ENCODE measurements around the gene NMNAT1.
A peak's percentile ranks its signal among the peaks of the same experiment; 100 is the strongest.
"Not testable (repeated sequence)": the region's sequence is repeated elsewhere in the genome, so short reads cannot be mapped to it uniquely, and the experiment has no call there.

The NMNAT1 gene

GRCh38 chr1:10025354-10025753, 82.1 kb downstream of the NMNAT1 start:
- no peak overlapping the region for H3K27ac ChIP-seq
- TF ChIP-seq ZFX (IDR thresholded peaks at IDR 0.05; ENCODE audit: borderline replicate concordance): no peak

- no peak overlapping the region for H3K27ac ChIP-seq
- no peak for TF ChIP-seq ZFX (IDR thresholded peaks at IDR 0.05; ENCODE audit: borderline replicate concordance)
- no peak for TF ChIP-seq CTCF (IDR thresholded peaks at IDR 0.05)
Observed at GRCh38 chr1:10027027-10027426, 83.8 kb downstream of the NMNAT1 start.

DNA sequence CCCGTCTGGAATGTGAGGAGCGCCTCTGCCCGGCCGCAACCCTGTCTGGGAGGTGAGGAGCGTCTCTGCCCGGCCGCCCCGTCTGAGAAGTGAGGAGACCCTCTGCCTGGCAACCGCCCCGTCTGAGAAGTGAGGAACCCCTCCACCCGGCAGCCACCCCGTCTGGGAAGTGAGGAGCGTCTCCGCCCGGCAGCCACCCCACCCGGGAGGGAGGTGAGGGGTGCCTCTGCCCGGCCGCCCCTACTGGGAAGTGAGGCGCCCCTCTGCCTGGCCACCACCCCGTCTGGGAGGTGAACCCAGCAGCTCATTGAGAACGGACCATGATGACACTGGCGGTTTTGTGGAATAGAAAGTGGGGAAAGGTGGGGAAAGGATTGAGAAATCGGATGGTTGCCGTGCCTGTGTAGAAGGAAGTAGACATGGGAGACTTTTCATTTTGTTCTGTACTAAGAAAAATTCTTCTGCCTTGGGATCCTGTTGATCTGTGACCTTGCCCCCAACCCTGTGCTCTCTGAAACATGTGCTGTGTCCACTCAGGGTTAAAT, 85.8 kb downstream of the NMNAT1 start:
- not testable (repeated sequence) for H3K27ac ChIP-seq

DNA sequence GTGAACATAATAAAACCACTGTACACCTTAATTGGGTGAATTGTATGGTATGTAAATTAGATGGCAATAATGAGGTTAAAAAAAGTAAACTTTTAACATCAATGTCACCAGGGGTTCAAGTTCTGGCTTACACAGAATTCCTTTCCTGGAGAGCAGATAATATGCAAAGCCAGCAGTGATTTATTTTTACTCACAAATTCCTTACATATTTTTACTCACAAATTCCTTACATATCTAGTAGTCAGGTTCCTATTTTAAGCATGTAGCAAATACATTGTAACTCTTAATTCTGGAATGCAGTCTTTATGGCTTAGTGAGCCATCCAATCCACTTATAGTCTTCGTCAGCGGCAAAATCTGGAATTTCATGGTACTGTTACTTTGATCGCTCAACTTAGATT, 88.2 kb downstream of the NMNAT1 start:
- TF ChIP-seq CTCF (IDR thresholded peaks at IDR 0.05) (no peak), ZFX (IDR thresholded peaks at IDR 0.05; ENCODE audit: borderline replicate concordance) (no peak)
- no peak overlapping the region; the same call in 1 of the 2 replicates for H3K27ac ChIP-seq

DNA sequence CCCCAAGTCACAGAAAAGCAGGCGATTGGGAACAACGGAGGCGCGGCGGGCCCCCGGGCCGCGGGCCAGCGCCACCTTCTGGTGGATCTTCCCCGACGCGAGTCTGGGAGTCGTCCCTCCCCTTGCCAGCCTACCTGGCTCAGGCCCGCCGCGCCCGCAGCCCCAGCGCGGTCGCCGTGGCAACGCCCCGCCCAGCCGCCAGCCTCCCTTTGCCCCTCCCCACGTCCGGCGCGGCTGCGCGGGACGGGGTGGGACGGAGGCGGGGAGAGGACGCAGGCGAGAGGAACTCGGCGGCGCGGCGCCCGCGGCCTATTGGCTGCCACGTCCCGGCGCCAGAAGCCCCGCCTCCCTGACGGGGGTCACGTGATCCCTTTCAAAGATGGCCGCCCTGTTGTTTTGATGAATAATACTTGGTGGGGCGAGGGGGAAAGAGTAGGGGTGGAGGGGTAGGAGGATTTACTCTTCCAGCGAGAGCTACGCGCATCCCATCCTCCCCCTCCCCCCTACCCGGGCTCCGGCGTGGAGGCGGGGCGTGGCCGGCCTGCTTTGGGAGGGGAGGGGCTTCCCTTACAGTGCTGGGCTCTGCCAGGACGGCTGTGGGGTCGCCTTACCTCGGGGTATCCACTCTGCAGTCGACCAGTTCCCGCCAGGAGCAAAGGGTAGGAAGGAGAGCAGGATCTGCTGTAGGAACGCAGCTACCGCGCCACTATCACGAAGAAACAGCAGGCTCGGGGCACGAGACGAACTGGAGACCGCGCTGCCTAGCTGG, 89.5 kb downstream of the NMNAT1 start, which contains the start of gene UBE4B:
Gene UBE4B, plus strand, starts transcription at position 369 of the 769 bp plus-strand sequence. CDS start 713 bp downstream, outside the sequence.
- H3K27ac ChIP-seq: peak within 1 kb of the TSS; percentile 96
- peak; percentile 98 for TF ChIP-seq CTCF (IDR thresholded peaks at IDR 0.05)
- no peak for TF ChIP-seq ZFX (IDR thresholded peaks at IDR 0.05; ENCODE audit: borderline replicate concordance)

DNA sequence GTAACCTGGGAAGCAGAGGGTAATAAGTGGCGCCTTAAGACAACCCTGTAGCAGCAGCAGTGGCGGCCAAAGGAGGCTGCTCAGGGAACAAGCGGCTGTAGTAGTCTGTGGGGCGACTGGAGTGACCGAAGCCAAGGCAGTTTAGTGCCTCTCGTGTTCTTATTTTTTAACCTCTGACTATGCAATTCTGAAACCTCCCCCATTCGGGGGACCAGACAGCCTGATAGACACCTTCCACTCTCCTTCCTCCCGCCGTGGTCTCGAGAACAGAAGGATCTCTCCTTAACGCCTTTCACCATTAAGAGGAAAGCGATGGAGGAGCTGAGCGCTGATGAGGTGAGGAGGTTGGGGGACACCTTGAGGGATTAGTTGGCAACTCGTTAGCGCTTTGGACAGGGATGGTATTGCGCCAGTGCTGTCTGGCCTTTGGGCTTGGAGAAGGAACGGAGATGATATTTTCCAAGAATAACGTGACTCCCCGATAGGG, 90.1 kb downstream of the NMNAT1 start:
- TF ChIP-seq ZFX (IDR thresholded peaks at IDR 0.05; ENCODE audit: borderline replicate concordance) (no peak), CTCF (IDR thresholded peaks at IDR 0.05) (no peak)
- peak overlapping the region; percentile 96 for H3K27ac ChIP-seq
